Measurements from ENCODE around the gene SRL. TPM values are rescaled to one million over a fixed set of nuclear protein-coding genes. Genes with fewer than 3 reads are reported as not detected.

SRL gene
- total and polyA plus RNA-seq, 8 donors, result 0.12 to 0.42 (median 0.23) TPM

DNA sequence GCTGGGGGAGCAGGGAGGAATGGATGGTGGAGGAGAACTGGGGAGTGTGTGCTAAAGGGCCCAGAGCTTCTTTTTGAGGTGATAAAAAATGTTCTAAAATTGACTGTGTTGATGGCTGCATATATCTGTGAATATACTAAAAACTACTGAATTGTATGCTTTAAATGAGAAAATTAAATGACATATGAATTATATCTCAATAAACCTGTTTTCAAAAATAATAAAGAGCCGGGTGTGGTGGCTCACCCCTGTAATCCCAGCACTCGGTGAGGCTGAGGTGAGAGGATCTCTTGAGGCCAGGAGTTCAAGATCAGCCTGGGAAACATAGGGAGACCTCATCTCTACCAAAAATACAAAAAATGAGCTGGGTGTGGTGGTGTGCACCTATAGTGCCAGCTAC, 16.8 kb downstream of the SRL start:
- no peak for FAIRE-seq
- Histone ChIP-seq H3K4me1 (no peaks in the 10 kb centered on the region), H3K9me3 (no peaks in the 10 kb centered on the region), H3K36me3 (no peaks in the 10 kb centered on the region), H3K27ac (no peak overlapping the region), H3K4me3 (no peak overlapping the region), H3K27me3 (no peaks in the 10 kb centered on the region)
- ATAC-seq, result no peak
- 64 to 78% methylated on average over 2 of the region's 2 CpGs for WGBS, 2 donors
- DNase-seq, result no peak
- intact Hi-C loops (cut with DNase I), result no loop called here
- TF ChIP-seq, protein P1, sequence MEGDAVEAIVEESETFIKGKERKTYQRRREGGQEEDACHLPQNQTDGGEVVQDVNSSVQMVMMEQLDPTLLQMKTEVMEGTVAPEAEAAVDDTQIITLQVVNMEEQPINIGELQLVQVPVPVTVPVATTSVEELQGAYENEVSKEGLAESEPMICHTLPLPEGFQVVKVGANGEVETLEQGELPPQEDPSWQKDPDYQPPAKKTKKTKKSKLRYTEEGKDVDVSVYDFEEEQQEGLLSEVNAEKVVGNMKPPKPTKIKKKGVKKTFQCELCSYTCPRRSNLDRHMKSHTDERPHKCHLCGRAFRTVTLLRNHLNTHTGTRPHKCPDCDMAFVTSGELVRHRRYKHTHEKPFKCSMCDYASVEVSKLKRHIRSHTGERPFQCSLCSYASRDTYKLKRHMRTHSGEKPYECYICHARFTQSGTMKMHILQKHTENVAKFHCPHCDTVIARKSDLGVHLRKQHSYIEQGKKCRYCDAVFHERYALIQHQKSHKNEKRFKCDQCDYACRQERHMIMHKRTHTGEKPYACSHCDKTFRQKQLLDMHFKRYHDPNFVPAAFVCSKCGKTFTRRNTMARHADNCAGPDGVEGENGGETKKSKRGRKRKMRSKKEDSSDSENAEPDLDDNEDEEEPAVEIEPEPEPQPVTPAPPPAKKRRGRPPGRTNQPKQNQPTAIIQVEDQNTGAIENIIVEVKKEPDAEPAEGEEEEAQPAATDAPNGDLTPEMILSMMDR (IDR thresholded peaks at IDR 0.05), result no peak

DNA sequence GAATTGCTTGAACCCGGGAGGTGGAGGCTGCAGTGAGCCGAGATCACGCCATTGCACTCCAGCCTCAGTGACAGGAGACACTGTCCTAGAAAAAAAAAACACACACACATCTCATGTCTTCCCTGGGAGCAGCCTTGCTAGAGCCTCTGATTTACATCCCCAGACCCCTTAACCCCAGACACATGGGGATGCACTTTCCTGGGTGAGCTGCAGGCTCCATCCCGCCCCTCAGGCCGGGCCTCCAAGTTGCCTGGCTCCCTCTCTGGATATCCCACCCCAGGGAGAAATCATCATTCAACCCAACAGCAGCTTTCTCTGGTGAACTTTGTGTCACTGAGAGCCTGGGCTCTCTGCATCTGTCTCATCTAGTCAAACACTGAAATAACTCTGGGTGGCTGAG, 21.5 kb downstream of the SRL start:
- TF ChIP-seq, protein P1 (IDR thresholded peaks at IDR 0.05), result no peak
- DNase-seq (no peak), FAIRE-seq (no peak), ATAC-seq (no peak)
- WGBS, 2 donors, result 80 to 86% methylated on average over 5 of the region's 5 CpGs
- H3K4me3 ChIP-seq, result no peak overlapping the region
- no peaks in the 10 kb centered on the region for H3K27me3 ChIP-seq
- intact Hi-C loops (cut with DNase I), result no loop called here
- H3K9me3 ChIP-seq, result no peaks in the 10 kb centered on the region
- H3K27ac ChIP-seq, result no peak overlapping the region
- H3K4me1 ChIP-seq, result no peaks in the 10 kb centered on the region
- no peaks in the 10 kb centered on the region for H3K36me3 ChIP-seq

DNA sequence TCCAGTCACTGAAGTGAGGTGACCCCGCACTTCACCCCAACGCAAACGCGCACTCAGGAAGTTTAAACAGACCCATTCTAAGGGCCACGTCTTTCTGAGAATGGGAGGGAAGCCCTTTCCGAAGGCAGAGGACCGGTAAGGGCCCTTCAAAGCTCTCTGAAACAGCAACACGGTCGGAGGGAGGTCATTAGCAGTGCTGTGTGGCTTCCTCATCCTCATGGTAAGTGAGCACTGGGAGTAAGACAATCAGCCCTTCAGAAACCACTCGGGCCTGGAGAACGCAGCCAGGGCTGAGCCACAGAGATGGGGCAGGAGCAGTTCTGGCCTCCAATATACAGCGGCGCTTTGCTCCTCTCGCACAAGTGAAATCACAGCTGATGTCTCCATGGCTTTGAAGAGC, 23.7 kb downstream of the SRL start:
- no peaks in the 10 kb centered on the region for H3K9me3 ChIP-seq
- H3K4me1 ChIP-seq, result no peaks in the 10 kb centered on the region
- H3K27me3 ChIP-seq, result no peaks in the 10 kb centered on the region
- intact Hi-C loops (cut with DNase I), result no loop called here
- FAIRE-seq (no peak), DNase-seq (no peak), ATAC-seq (no peak)
- no peak overlapping the region for H3K4me3 ChIP-seq
- no peaks in the 10 kb centered on the region for H3K36me3 ChIP-seq
- 76 to 82% methylated on average over 14 of the region's 14 CpGs for WGBS, 2 donors
- H3K27ac ChIP-seq, result no peak overlapping the region
- TF ChIP-seq, protein P1 (IDR thresholded peaks at IDR 0.05), result no peak

DNA sequence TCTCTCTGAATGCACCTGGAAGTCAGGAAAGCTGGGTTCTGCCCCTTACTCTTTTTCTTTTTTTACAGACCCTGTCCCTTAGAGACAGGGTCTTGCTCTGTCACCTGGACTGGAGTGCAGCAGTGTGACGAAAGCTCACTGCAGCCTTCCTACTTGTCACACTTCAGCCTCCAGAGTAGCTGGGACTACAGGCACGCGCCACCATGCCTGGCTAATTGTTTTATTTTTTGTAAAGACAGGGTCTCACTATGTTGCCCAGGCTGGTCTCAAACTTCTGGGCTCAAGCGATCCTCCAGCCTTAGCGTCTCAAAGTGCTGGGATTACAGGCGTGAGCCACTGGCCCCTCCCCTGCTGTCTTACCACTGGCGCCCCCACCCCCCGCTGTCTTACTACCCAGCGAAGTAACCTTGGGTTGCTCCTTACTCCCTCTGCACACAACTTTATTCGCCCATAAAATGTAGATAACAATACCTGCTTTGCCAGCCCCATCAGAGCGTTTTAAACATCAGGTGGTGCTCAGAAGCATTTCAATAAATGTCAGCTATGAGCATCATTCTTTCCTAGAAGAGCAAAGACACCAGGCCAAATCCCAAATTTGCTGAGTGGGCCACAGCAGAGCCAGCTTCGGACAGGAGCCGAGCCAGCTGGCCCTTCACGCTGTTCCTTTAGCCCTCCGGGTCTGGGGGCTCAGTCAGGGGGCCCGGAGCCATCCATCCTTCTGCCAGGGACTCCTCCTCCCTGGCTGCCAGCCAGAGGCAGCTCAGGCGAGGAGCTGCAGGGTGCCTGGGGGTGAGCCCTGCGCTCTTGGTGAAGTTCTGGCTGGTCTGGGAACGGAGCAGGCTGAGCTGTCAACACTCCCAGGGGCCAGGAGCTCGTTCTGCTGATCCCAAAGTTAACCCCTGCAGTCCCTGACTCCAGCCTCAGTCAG, 24.4 kb downstream of the SRL start:
- no peak overlapping the region for H3K4me3 ChIP-seq
- FAIRE-seq (no peak), ATAC-seq (no peak), DNase-seq (no peak)
- H3K36me3 ChIP-seq, result no peaks in the 10 kb centered on the region
- WGBS, 2 donors, result 56 to 59% methylated on average over 20 of the region's 20 CpGs
- H3K4me1 ChIP-seq, result no peaks in the 10 kb centered on the region
- H3K9me3 ChIP-seq, result no peaks in the 10 kb centered on the region
- TF ChIP-seq, protein P1 (IDR thresholded peaks at IDR 0.05), result no peak
- H3K27ac ChIP-seq, result no peak overlapping the region
- no peaks in the 10 kb centered on the region for H3K27me3 ChIP-seq
- intact Hi-C loops (cut with DNase I), result no loop called here

DNA sequence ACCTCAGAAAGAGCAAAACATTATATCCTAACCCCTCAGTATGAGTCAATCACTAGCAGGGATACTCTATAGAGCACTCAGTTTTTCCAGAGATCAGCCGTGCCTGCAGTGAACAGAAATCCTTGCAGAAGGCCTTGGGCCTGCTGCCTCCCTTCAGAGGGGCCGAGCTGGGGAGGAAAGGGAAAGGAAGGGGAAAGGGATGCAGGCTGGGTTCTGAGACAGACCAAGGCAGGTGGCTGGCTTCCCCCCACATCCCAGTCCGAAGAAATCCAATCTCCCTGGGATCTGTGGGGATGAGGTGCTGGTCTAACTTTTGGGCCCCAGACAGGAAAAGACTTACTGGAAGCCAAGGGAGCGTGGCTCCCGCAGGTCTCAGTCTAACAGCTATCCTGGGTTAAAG, 25.3 kb downstream of the SRL start:
- Histone ChIP-seq H3K27me3 (no peaks in the 10 kb centered on the region), H3K9me3 (no peaks in the 10 kb centered on the region), H3K4me1 (no peaks in the 10 kb centered on the region), H3K4me3 (no peak overlapping the region), H3K27ac (no peak overlapping the region), H3K36me3 (no peaks in the 10 kb centered on the region)
- TF ChIP-seq, protein P1 (IDR thresholded peaks at IDR 0.05), result no peak
- WGBS, 2 donors, result 82 to 86% methylated on average over 5 of the region's 5 CpGs
- ATAC-seq, result no peak
- intact Hi-C loops (cut with DNase I), result no loop called here
- no peak for DNase-seq
- FAIRE-seq, result no peak
